H1 (cell line): ENCODE measurements around the gene TBC1D22A.

ENCODE experiments used
- CTCF ChIP-seq, 3 experiments: IDR thresholded peaks; 1 replicate in 2 of 3; 2 replicates in 1 of 3; pipeline versions ENCODE4 v1.5.1 to v1.6.1; 2011; ENCODE audit warnings: low read length in 3 of 3, mild to moderate bottlenecking in 3 of 3, inconsistent platforms in 2 of 3, low read depth in 1 of 3, moderate library complexity in 1 of 3; ENCODE audit not compliant: insufficient read depth in 1 of 3; ENCODE audit errors: control extremely low read depth in 1 of 3
- EP300 ChIP-seq, 2 experiments: IDR thresholded peaks; 1 replicate in 1 of 2; 2 replicates in 1 of 2; pipeline ENCODE4 v1.6.1; 2011 to 2012; ENCODE audit warnings: low read depth in 2 of 2, low read length in 2 of 2, mild to moderate bottlenecking in 2 of 2, borderline replicate concordance in 1 of 2, inconsistent platforms in 1 of 2, moderate library complexity in 1 of 2
- HDAC6 ChIP-seq: IDR thresholded peaks from one replicate; pipeline ENCODE4 v1.7.1; 2012; ENCODE audit warnings: low read depth, mild to moderate bottlenecking, inconsistent platforms, low read length, moderate library complexity
- POLR2A ChIP-seq, 2 experiments: IDR thresholded peaks; 1 replicate in 1 of 2; 2 replicates in 1 of 2; pipeline ENCODE4 v1.6.1; 2011; ENCODE audit warnings: low read depth in 2 of 2, low read length in 2 of 2, mild to moderate bottlenecking in 2 of 2; ENCODE audit errors: control extremely low read depth in 1 of 2
- RAD21 ChIP-seq, 2 experiments: IDR thresholded peaks in 1 of 2; conservative IDR thresholded peaks in 1 of 2; 2 replicates each; pipeline ENCODE4 v1.6.1; 2011; ENCODE audit warnings: low read depth in 2 of 2, low read length in 2 of 2, improper control_type of control experiment in 1 of 2, inconsistent platforms in 1 of 2, mild to moderate bottlenecking in 1 of 2, moderate library complexity in 1 of 2
- RBBP5 ChIP-seq: IDR thresholded peaks from 2 replicates; pipeline ENCODE4 v1.7.1; 2012; ENCODE audit warnings: low read depth, mild to moderate bottlenecking, inconsistent platforms, low read length, moderate library complexity, borderline replicate concordance
- TAF7 ChIP-seq: optimal IDR thresholded peaks from 2 replicates; pipeline ENCODE3; 2011; ENCODE audit warnings: low read depth, mild to moderate bottlenecking, inconsistent platforms, low read length, moderate library complexity, borderline replicate concordance

- no peak for TF ChIP-seq CTCF (IDR thresholded peaks at IDR 0.05; ENCODE audit: control extremely low read depth in 1 of 3, insufficient read depth in 1 of 3, low read depth in 1 of 3, low read length in 3 of 3)
- TF ChIP-seq TAF7: no peak
- TF ChIP-seq RAD21 (IDR thresholded peaks at IDR 0.05 in 1 of 2, conservative IDR thresholded peaks at IDR 0.05 in 1 of 2; ENCODE audit: low read depth in 2 of 2, low read length in 2 of 2): no peak
- TF ChIP-seq POLR2A (IDR thresholded peaks at IDR 0.05; ENCODE audit: control extremely low read depth in 1 of 2, low read depth in 2 of 2, low read length in 2 of 2): no peak
- TF ChIP-seq RBBP5: no peak
- no peak for TF ChIP-seq HDAC6
- no peak for TF ChIP-seq EP300 (IDR thresholded peaks at IDR 0.05; ENCODE audit: borderline replicate concordance in 1 of 2, low read depth in 2 of 2, low read length in 2 of 2)
Measured at GRCh38 chr22:47027766-47028165, 265.3 kb downstream of the TBC1D22A start.
